NCI-H146 treated with DMSO at 0.1 percent for 48 hours (cell line): ENCODE data around the gene RANGRF.

Experiments
- DNase-seq: peaks from one replicate; lab custom pipeline; 2025; ENCODE audit not compliant: unreplicated experiment; lab: John Stamatoyannopoulos, UW

RANGRF gene

DNA sequence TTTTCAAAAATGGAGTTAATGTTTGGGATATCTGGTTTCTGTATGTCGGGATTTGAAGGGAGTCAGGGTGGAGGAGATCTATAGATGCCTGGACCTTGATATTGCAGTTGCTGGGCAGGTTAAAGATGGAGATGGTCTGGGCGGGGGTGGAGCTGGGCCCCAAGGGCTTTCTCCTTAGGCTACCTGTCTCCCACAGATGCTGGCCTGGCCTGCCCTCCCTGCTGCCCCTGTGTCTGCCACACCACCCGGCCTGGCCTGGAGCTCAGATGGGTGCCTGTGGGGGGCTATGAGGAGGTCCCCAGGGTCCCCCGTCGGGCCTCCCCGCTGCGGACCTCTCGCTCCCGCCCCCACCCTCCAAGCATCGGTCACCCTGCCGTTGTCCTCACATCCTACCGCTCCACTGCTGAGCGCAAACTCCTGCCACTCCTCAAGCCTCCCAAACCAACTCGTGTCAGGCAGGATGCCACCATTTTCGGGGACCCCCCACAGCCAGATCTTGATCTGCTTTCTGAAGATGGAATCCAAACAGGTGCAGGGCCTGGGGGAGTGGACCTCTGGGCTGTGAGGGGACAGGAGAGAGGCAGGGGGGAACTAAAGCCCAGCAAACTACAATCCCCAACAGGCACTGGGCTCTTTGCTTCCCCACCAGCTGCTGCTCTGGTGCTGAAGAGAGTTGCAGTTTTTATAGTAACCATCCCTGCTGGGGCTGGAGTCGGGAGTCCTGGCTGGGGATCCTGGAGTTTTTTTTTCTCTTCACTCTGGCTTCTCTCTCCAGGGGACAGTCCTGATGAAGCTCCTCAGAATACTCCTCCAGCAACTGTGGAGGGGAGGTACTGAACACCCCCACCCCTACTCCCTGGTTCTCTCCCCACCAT is 24.5 kb downstream of the RANGRF start:
- no peak for DNase-seq

GRCh38 chr17:8314797-8315763 is 26.6 kb downstream of the RANGRF start:
- DNase-seq = no peak

GRCh38 chr17:8315764-8316217 is 27.3 kb downstream of the RANGRF start:
- DNase-seq = no peak

- DNase-seq = no peak
Measured at GRCh38 chr17:8318010-8318935, 29.8 kb downstream of the RANGRF start.

DNA sequence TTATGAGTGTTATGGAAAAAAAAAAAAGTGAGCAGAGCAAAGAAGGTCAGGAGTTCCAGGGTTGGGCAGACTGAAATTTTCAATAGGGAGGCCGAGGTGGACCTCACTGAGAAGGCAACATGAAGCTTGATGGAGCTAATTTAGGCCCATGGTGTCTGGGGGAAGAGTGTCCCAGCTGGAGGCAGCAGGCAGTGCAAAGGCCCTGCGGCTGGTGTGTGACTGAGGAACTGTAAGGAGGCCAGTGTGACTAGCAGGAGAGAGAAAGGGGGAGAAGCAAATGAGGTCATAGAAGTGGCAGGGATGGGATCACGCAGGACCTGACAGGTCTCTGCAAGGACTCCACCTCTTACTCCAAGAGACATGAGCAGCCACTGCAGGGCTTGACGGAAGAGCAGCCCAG is 31.8 kb downstream of the RANGRF start:
- no peak for DNase-seq

GRCh38 chr17:8320990-8321389 is 32.5 kb downstream of the RANGRF start:
- DNase-seq = no peak

GRCh38 chr17:8322061-8322460 is 33.6 kb downstream of the RANGRF start:
- no peak for DNase-seq

GRCh38 chr17:8324132-8324531 is 35.7 kb downstream of the RANGRF start:
- DNase-seq = no peak

- no peak for DNase-seq
Measured at GRCh38 chr17:8324923-8325322, 36.5 kb downstream of the RANGRF start.

- DNase-seq = peak; percentile 20
Measured at GRCh38 chr17:8326511-8327302, 38.2 kb downstream of the RANGRF start.

DNA sequence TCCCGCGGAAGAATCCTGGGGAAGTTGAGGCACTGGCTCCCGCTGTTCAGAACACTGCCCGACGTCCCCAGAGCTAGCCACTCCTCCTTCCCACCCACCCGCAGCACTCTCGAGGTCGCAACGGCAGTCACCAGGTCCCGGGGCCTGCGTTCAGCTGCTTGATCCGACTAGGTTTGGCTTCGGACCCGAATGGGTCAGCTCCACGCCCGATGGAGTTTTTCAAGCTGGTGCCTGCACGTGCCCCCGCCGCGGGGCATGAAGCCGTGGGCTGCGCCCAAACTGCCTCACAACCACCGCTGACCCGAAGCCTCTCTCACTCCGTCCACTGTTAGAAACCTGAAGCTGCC is 38.8 kb downstream of the RANGRF start:
- no peak for DNase-seq

DNA sequence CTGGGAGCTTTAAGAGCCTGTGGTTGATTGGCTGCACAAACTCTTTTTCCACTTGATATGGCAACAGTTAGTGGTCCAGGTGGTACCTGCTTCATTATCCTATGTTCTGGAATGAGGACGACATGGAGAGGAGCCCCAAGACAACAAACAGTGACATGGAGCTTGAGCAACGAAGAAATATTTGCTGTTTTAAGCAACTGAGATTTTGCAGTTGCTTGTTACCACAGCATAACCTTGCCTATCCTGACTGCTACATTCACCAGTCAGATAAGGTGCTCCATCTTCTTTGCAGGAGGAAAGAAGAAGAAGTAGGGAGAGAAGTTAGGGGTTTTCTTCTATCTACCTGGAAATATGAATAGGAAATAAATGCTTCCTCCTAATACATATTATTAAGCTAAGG is 43.7 kb downstream of the RANGRF start:
- no peak for DNase-seq

DNA sequence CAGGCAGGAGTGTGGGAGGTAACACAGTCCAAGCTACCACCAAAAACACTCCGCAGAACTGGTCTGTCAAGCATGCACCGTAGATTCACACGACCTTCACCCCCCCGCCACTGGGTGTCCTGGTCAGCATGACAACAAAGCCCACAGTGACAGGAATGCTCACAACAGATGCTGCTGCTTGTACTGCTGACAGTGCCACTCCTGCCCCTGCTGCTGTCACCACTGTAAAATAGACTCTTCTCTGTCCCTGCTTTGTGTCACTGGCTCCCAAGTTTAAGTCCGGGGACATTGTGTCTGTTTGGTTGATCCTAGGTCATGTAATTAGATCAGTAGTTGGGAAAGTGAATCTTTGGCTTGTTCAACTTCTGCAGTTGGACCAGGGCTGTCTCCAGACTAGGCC is 44.2 kb downstream of the RANGRF start:
- no peak for DNase-seq

GRCh38 chr17:8333281-8333680 is 44.8 kb downstream of the RANGRF start:
- DNase-seq = no peak

- DNase-seq = no peak
Measured at GRCh38 chr17:8337802-8338752, 49.6 kb downstream of the RANGRF start.

- no peak for DNase-seq
Measured at GRCh38 chr17:8338753-8339140, 50.3 kb downstream of the RANGRF start.

GRCh38 chr17:8339540-8339939 is 51.1 kb downstream of the RANGRF start, which contains the start of gene ODF4:
Gene ODF4, plus strand, starts transcription at chr17:8339840. Its CDS starts 212 bp downstream, at chr17:8340052.
- no peak for DNase-seq
